Activated T-cell treated with anti-CD3 and anti-CD28 coated beads for 48 hours (primary cell): ENCODE measurements around the gene TMEM225.
"Not testable (repeated sequence)": the region's sequence is repeated elsewhere in the genome, so short reads cannot be mapped to it uniquely, and the experiment has no call there.

Experiments used
- DNase-seq: peaks from one replicate; pipeline ENCODE4 v3.0.0-alpha.2; 2020; ENCODE audit warnings: low read depth

TMEM225 gene, protein sequence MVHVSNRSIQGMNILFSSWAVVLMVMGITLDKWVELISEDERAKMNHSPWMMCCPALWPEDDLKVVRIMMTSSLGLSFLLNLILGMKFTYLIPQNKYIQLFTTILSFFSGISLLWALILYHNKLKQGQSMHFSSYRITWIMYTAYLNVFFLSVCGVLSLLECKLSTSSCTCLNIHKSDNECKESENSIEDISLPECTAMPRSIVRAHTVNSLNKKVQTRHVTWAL

DNA sequence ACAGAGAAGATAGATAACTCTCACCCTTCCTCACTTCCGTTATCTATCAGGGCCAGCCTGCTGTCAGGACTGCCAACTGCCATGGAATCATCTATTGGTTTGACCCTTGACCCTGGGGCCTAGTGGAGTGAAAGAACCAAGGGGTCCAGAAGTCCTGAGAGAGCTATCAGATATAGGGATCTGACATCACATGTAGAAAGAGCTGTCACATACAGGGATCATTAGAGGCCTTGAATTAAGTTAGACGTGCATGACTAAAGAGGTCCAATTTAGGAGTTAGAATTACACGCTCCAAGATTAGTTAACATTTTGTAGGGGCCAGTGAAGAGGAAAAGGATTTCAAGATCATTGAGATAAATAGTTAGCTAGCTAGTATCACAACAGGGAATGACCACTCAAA lies at the start of gene TMEM225:
Gene TMEM225, minus strand, starts transcription at position 101 of the 400 bp plus-strand sequence. CDS start 245 bp downstream, outside the sequence.
- no peak for DNase-seq

DNA sequence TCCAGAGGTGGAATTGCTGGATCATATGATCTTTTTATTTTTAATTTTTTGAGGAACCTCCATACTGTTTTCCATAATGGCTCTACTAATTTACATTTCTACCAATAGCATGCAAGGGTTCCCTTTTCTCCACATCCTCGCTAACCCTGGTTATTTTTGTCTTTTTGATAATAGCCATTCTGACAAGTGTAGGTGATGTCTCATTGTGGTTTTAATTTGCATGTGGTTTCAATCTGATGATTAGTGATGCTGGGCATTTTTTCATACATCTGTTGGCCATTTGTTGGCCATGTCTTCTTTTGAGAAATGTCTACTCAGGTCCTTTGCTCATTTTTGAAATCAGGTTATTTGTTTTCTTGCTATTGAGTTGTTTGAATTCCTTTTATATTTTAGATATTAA lies 38.6 kb upstream of the TMEM225 start:
- no peak for DNase-seq

DNA sequence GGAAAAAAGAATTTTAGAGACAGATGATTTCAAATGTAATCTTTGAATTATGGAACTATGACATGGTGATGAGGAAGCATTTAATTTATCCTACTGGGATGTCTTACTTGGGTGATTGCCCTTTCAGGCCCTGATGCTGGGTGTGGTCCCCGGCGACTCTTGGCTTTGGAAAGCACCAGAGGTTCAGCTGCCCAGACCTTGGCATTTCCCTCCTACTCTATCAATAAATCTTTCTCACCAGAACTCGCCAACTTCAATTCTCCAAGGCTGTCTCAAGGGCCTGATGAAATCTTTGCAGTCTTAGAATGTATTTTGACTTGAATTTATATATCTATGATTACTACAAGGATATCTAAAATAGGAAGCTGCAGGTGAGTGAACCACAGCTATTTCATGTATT lies 35.5 kb upstream of the TMEM225 start:
- DNase-seq = no peak

DNA sequence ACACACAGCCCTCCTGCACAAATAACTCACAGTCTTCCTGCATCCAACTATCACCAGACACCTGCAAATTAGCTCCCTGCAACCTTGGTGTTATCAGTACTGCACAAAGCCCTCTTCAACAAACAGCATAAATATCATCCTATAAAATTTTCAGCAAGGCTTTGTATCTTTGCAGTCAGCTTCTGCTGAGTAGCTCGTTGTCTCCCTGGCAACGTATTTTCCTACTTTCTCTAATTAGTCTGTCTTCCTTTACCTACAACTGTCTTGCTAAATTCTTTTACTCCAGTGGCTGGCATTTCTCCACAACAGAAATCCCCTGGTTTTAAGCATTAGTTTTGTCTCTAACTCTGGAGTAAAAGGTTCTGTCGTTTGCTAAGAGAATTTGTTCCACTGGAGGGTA lies 20.4 kb upstream of the TMEM225 start:
- no peak for DNase-seq

DNA sequence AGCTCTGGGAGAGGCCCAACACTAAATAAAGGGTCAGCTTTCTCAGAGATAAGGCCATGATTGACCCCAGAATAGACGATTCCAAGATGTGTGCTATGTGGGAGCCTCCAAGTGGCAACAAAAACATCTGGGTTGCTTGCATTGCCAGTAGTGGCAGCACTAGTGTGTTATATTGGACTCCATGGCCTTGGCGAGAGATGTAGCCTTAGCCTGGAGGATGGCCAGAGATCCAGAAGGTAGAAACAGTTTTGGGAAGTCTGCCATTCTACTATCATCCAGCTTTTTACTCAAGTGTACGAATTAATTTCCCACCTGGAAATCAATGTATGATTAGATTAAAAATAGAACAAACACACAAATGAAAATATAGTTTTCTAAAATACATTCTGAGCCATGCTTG lies 19.5 kb upstream of the TMEM225 start:
- DNase-seq = no peak

DNA sequence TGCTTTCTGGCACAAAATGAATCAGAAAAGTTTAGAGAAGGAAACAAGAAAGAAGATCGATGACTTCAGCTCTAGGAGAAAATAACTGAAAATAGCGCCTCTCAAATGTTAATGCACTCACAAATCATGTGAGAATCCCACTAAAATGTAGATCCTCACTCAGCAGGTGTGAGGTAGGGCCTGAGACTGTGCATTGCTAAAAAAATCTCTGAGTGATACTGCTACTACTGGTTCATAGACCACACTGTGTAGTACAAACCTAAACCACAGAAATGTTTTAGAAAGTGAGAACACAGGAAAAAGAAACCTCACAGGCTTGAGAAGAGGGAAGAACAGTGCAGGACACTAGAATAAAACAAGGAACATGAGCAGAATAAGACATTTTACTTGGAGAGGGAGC lies 18.5 kb upstream of the TMEM225 start:
- DNase-seq = no peak

DNA sequence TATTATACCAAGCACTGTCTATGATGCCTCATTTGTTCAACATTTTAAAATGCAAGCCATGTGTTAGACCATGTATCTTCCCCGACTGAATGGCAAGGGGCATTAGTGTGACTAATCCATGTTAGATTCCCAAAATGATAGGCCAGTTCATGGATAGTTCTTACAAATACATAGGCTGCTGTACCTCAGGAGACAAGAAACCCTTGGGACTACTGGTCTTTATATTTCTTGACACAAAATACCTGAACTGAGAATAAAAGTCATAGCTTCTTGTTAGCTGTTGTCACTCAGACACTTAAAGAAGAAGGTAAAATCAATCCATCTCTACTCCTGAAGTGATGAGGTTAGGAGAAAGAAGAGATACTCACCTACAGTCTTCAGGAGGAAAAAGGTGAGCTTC lies 16.4 kb upstream of the TMEM225 start, which contains the start of gene OR8D4:
Gene OR8D4, plus strand, starts transcription at position 301 of the 400 bp plus-strand sequence. CDS start 4,265 bp downstream, outside the sequence.
- DNase-seq = no peak

DNA sequence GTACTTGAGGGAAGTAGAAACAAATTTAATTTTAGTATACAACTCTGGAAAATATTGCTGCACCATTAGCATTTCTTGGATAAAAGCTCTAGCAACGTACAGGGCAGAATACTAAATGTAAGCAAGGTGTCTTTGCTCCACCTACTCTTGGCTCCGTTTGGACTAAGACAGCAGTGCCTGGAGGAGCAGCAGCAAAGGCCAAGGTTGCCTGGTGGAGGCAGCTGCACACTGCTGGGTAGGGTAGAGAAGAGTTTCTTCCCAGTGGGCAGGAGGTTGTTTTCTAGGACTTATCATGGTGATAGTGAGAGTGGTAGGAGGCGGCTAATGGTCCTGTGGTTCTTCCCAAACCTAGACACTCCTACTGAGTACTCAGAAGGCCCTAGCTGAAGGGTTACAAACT lies 14.3 kb upstream of the TMEM225 start:
- DNase-seq = no peak

DNA sequence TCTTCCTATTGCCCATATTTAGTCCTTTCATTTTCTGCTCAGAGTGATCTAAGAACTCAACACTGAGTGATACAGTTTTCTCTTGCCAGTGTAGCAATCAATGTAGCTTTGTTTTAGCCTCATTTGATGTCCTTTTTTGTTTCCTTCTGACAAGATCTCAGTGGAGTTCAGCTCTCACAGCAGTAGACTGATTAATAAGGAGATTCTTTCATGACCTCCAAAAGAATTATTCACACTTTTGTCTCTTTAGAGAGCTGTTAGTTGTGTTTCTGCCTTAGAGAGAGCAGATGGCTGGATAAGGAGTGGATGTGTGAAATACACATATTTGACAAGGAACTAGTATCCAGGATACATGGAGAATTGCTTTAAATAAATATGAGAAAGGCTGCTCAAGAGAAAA lies 6.6 kb upstream of the TMEM225 start:
- DNase-seq = no peak

DNA sequence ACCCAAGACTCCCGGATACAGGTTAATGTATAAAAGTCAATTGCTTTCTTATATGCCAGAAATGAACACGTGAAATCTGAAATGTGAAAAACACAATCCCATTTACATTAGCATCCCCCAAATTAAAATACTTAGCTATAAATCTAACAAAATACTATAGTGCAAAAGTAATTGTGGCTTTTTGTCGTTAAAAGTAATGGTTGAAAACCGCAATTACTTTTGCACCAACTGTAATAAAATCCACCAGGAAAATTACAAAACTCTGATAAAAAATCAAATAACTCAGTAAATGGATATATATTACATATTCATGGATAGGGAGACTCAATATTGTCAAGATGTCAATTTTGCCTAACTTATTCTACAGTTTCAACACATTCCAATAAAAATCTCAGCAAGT lies 4.6 kb downstream of the TMEM225 start:
- no peak for DNase-seq

DNA sequence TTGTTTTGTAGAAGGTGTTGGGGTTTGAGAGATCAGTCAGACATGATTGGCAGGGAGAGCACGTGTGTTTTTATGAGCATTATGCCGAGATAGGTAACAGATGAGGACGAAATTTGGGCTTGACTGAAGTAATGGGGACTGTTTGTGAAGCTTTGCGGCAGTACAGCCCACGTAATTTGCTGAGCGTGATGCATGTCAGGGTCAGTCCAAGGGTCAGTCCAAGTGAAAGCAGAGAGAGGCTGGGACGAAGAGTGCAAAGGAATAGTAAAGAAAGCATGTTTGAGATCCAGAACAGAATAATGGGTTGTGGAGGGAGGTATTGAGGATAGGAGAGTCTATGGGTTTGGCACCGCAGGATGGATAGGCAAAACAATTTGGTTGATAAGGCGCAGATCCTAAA lies 17.7 kb downstream of the TMEM225 start:
- not testable (repeated sequence) for DNase-seq

DNA sequence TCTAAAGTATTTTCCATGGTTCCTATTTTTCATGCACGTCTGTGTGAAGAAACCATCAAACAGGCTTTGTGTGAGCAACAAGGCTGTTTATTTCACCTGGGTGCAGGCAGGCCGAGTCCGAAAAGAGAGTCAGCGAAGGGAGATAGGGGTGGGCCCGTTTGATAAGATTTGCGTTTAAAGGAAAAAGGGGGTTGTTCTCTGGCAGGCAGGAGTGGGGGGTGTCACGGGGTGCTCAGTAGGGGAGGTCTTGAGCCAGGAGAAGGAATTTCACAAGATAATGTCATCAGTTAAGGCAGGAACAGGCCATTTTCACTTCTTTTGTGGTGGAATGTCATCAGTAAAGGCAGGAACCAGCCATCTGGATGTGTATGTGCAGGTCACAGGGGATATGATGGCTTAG lies 20.2 kb downstream of the TMEM225 start:
- DNase-seq = not testable (repeated sequence)

DNA sequence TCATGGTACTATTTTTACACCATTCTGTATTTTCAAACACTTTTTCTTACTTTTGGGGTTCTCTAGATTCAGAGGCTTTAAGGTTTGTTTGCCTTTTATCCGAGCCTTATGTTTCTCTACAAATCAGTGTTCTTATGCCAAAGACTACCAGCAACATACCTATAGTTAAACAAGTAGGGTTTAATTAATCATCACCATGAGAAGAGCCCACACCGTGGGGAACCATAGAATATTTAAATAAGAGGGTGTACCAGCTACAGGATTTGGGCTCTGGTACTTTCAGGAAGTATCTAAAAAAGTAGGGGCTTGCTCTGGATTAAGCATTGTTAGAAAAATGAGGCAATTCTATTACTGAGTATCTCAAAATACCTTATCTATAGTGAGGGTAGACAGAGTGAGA lies 25.7 kb downstream of the TMEM225 start:
- DNase-seq = no peak

DNA sequence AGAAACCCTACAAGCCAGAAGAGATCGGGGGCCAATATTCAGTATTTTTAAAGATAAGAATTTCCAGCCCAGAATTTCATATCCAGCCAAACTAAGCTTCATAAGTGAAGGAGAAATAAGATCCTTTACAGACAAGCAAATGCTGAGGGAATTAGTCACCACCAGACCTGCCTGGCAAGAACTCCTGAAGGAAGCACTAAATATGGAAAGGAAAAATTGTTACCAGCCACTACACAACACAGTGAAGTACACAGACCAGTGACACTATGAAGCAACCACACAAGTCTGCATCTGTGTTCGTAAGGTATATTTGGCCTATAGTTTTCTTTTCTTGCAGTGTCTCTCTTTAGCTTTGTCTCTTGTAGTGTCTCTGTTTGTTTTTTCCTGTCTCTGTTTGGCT lies 29.0 kb downstream of the TMEM225 start:
- DNase-seq = no peak

DNA sequence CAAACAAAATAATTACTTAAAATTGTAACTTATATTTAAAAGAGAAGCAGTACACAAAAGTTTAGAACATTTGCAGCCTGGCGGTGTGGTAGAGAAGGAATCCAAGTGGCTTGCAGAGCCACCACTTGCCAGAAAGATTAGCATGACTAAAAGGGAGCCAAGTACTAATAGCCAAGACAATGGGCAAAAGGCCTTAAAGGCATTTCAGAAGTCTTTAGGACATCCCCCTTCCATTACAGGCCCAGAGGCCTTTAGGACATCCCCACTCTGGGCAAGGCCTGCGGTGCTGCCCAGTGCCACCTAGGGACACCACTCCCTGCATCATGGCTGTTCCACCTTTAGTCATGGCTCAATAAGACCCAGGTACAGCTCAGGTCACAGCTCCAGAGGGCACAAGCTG lies 32.4 kb downstream of the TMEM225 start:
- no peak for DNase-seq

DNA sequence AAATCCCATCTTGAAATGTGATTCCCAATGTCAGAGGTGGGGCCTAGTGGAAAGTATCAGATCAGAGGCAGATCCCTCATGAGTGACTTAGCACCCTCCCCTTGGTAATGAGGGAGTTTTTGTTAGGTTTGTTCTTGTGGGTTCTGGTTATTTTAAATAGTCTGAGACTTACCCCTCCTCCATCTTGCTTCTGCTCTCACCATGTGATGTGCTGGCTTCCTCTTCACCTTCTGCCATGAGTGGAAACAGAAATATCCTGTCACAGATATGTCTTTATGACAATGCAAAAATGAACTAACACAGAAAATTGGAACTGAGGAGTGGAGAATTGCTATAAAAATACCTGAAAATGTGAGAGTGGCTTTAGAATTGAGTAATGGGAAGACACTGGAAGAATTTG lies 33.1 kb downstream of the TMEM225 start:
- no peak for DNase-seq

DNA sequence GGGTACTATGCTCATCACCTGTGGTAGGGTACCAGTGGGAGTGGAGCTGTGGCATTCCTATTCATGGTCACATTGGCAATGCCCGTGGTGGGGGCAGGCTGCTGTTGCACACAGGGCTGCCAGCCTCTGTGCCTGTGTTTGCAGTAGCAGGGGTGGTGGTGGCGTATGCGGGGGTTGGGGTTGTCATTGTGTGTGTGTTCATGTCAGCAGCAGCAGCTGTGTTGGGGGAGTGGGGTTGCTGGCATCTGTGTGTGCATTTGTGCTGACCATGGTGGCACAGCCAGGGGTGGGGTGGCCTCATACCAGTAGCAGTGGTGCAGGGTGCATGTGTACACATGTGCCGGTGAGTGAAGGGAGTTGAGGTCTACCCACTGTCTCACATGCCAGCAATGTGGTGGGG lies 34.4 kb downstream of the TMEM225 start:
- DNase-seq = no peak

DNA sequence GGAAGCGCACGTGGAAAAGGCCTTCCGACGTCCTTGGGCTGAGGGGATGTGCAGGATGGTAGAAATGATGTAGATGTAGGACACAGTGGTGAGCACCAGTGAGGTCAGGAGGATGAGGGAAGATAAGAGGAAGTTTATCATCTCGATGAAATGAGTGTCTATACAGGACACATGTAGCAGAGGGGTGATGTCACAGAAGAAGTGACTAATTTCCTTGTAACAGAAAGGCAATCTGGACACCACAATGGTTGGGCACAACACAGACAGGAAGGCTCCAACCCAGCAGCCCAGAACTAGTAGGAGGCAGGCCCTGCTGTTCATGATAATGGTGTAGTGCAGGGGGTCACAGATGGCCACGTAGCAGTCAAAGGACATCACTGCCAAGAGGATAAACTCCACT lies 44.3 kb downstream of the TMEM225 start:
- DNase-seq = no peak

DNA sequence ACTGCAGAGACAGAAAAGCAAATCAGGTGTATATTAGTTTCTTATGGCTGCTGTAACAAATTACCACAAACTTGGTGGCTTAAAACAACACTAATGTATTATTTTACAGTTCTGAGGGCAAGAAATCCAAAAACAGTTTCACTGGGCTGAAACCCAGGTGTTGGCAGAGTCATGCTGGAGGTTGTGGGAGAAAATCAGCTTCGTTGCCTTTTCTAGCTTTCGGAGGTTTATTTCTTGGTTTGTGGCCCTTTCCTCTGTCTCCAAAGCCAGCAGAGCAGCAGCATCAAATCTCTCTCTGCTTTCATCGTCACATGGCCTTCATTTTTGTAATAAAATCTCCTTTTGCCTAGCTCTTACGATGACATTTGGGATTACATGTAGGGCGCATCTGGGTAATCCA lies 46.3 kb downstream of the TMEM225 start:
- DNase-seq = no peak

DNA sequence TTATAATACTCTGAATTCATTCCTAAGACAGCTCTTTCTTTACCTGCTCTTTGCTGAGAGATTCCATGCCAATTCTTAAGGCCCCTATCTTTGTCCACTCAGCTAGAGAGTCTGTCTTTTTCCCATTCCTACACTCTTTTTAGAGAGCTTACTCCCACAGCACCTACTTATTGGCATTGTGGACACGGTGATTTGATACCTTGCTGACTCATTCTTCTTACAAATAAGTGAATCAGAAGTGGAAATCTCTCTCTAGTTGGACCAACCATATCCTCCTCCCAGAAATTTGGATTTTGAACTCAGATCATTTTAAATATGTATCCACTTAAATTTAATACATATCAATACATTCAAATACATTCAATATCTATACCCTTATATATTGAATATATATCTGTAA lies 46.8 kb downstream of the TMEM225 start:
- no peak for DNase-seq

DNA sequence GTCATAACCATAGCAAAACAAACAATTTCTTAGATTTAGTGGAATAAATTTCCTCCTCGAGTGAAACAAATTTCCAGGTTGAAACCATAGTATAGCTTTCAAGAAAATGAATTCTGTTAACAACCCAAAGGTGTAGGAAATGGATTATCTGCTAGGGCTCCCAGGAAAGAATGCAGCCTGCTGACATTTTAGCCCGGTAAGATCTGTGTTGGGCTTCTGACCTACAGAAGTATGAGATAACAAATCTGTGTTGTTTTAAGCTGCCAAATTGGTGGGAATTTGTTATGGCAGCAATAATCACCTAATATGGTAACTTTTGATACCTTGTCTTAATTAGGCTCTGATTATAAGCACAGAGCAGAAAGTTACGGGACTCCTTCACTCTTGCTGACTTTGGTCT lies 47.3 kb downstream of the TMEM225 start:
- no peak for DNase-seq

DNA sequence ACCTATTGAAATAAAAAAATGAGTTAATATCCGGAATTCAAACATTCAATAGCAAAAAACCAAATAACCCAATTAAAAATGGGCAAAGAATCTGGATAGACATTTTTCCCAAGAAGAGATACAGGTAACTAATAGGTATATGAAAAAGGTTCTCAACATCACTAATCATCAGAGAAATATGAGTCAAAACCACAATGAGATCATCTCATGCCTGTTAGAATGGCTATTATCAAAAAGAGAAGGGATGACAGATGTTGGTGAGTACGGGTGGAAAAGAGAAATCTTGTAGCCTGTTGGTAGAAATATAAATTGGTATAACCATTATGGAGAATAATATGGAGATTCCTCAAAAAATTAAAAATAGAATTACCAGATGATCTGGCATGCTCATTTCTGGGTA lies 52.4 kb downstream of the TMEM225 start:
- DNase-seq = no peak
